Parathyroid adenoma (tissue), 2 donors: Measurements from ENCODE around the gene ZNF629.
A peak's percentile ranks its signal among the peaks of the same experiment; 100 is the strongest.

ENCODE experiments used
- H2AFZ ChIP-seq: fragments of 300-600 bp; sonication (generic); one replicate; pipeline ENCODE4 v1.7.0; 2017; ENCODE audit warnings: antibody characterized with exemption, mild to moderate bottlenecking
- H3K27ac ChIP-seq: fragments of 300-600 bp; sonication (generic); one replicate; pipeline ENCODE4 v1.7.0; 2017
- H3K27me3 ChIP-seq: fragments of 300-600 bp; sonication (generic); one replicate; pipeline ENCODE4 v1.7.0; 2017; ENCODE audit warnings: low read length; ENCODE audit not compliant: control insufficient read depth, insufficient read depth
- H3K36me3 ChIP-seq: fragments of 300-600 bp; sonication (generic); one replicate; pipeline ENCODE4 v1.7.0; 2017; ENCODE audit warnings: low read length; ENCODE audit not compliant: control insufficient read depth, insufficient read depth
- H3K4me1 ChIP-seq: fragments of 300-600 bp; sonication (generic); one replicate; pipeline ENCODE4 v1.7.0; 2017; ENCODE audit warnings: control low read depth
- H3K4me2 ChIP-seq: fragments of 300-600 bp; sonication (generic); one replicate; pipeline ENCODE4 v1.7.0; 2017; ENCODE audit warnings: low read length
- H3K4me3 ChIP-seq: fragments of 300-600 bp; sonication (generic); one replicate; pipeline ENCODE4 v1.7.0; 2017; ENCODE audit warnings: low read depth, low read length
- H3K79me2 ChIP-seq: fragments of 300-600 bp; sonication (generic); one replicate; pipeline ENCODE4 v1.7.0; 2017; ENCODE audit warnings: control low read depth
- H3K9ac ChIP-seq: fragments of 300-600 bp; sonication (generic); one replicate; pipeline ENCODE4 v1.7.0; 2017; ENCODE audit warnings: mild to moderate bottlenecking
- H3K9me3 ChIP-seq: fragments of 300-600 bp; sonication (generic); one replicate; pipeline ENCODE4 v1.7.0; 2017; ENCODE audit warnings: low read length; ENCODE audit not compliant: control insufficient read depth
- TF ChIP-seq, protein P1 (sequence below): fragments of 300-600 bp; sonication (generic); IDR thresholded peaks from one replicate; pipeline ENCODE4 v1.7.0; 2017; ENCODE audit warnings: antibody characterized with exemption, mild to moderate bottlenecking
- donor health status: primary hyperparathyroidism.

The ZNF629 gene

DNA sequence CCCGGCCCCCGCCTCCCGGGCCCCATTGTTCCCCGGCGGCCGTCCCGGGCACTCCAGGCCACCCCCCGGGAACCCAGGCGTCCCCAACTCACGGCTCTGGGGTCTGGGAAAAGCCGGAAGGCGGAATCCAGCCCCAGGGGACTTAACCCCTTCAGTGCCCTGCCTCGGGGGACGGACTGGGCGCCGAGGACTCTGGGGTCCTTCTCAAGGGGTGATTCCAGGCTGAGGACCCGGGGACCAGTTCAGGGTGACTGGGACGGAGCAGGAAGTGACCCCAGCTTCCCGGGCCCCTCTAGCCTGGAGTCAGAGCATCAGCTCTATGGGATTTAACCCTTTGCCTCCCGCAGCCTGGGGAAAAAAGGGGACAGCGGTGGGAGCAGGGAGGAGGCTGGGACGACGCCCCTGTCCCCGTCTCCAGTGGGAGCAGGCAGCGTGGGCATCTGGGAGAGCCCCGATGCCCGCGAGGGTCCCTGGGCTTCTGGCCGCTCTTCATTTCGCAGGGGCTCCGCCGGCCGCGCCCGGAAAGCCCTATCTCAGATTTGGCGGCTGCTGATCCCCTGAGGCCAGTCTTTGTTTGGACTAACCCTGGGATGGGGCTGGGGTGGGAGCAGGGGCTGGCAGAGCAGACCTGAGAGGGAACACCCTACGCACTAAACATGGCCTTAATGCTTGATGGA, at the start of gene ZNF629:
Gene ZNF629, minus strand, starts transcription at position 270 of the 677 bp plus-strand sequence. CDS start 2,723 bp downstream, outside the sequence.
- Histone ChIP-seq H3K36me3 (no peaks in the 10 kb centered on the region), H3K27me3 (no peaks in the 10 kb centered on the region), H3K9ac (peak within 1 kb of the TSS; percentile 62), H3K79me2 (peaks cover 2% of the 10 kb centered on the region), H3K27ac (peak within 1 kb of the TSS; percentile 78), H2AFZ (peak within 1 kb of the TSS; percentile 94), H3K4me2 (peak within 1 kb of the TSS; percentile 98), H3K4me1 (peaks cover 10% of the 10 kb centered on the region), H3K4me3 (peak within 1 kb of the TSS; percentile 91), H3K9me3 (no peaks in the 10 kb centered on the region)
- TF ChIP-seq, protein P1, sequence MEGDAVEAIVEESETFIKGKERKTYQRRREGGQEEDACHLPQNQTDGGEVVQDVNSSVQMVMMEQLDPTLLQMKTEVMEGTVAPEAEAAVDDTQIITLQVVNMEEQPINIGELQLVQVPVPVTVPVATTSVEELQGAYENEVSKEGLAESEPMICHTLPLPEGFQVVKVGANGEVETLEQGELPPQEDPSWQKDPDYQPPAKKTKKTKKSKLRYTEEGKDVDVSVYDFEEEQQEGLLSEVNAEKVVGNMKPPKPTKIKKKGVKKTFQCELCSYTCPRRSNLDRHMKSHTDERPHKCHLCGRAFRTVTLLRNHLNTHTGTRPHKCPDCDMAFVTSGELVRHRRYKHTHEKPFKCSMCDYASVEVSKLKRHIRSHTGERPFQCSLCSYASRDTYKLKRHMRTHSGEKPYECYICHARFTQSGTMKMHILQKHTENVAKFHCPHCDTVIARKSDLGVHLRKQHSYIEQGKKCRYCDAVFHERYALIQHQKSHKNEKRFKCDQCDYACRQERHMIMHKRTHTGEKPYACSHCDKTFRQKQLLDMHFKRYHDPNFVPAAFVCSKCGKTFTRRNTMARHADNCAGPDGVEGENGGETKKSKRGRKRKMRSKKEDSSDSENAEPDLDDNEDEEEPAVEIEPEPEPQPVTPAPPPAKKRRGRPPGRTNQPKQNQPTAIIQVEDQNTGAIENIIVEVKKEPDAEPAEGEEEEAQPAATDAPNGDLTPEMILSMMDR: no peak

DNA sequence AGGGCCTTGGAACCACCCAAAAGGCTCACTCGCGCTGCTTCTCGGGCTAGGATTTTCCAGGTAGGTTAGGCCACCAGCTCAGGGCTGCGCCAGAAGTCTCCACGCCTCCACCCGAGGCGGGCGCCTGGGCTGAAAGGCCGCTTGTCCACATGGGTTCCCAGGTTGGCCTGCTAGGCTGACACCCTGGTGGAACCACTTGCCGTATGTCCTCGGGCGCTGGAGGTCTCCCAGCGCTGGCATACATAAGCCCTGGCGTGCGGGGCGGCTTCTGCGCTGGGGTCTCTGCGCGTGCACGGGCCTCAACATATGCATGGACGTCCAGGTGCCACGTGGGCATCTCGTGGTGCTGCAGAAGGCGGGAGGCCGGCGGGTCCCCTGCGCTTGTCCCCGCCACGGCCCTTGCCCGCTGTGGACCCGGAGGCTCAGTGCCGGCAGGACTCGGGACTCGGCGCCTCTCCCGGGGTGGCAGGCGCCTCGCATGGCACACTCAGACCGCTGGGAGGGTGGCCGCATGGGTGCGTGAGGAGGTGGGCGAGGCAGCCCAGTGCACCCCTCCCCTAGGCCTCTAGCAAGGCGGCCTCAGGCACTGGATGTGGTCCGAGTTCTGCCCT, 47.2 kb upstream of the ZNF629 start:
- TF ChIP-seq, protein P1: no peak
- Histone ChIP-seq H3K36me3 (no peaks in the 10 kb centered on the region), H3K27me3 (no peaks in the 10 kb centered on the region), H3K4me2 (no peak overlapping the region), H3K9ac (no peak overlapping the region), H3K27ac (no peak overlapping the region), H3K79me2 (no peaks in the 10 kb centered on the region), H3K9me3 (no peaks in the 10 kb centered on the region), H2AFZ (no peak overlapping the region), H3K4me3 (no peak overlapping the region), H3K4me1 (peaks cover 9% of the 10 kb centered on the region)

DNA sequence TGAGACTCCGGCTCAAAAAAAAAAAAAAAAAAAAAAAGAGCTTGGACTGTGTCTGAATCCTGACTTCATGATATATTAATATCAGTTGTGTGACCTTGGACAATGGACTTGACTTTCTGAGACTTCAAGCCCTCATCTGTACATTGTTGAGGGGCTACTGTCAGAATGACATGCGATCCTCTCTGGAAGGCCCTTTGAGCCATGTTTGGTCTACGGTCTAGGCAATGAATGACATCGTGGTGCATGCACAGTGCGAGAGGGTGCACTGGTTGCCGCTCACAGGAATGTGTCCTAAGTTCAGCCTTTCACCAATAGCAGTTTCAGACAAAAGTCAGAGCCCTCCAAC, 43.0 kb upstream of the ZNF629 start:
- Histone ChIP-seq H3K9ac (no peak overlapping the region), H3K36me3 (no peaks in the 10 kb centered on the region), H2AFZ (no peak overlapping the region), H3K79me2 (no peaks in the 10 kb centered on the region), H3K4me3 (no peak overlapping the region), H3K27me3 (no peaks in the 10 kb centered on the region), H3K27ac (no peak overlapping the region), H3K9me3 (no peaks in the 10 kb centered on the region), H3K4me1 (no peaks in the 10 kb centered on the region), H3K4me2 (no peak overlapping the region)
- TF ChIP-seq, protein P1: no peak

DNA sequence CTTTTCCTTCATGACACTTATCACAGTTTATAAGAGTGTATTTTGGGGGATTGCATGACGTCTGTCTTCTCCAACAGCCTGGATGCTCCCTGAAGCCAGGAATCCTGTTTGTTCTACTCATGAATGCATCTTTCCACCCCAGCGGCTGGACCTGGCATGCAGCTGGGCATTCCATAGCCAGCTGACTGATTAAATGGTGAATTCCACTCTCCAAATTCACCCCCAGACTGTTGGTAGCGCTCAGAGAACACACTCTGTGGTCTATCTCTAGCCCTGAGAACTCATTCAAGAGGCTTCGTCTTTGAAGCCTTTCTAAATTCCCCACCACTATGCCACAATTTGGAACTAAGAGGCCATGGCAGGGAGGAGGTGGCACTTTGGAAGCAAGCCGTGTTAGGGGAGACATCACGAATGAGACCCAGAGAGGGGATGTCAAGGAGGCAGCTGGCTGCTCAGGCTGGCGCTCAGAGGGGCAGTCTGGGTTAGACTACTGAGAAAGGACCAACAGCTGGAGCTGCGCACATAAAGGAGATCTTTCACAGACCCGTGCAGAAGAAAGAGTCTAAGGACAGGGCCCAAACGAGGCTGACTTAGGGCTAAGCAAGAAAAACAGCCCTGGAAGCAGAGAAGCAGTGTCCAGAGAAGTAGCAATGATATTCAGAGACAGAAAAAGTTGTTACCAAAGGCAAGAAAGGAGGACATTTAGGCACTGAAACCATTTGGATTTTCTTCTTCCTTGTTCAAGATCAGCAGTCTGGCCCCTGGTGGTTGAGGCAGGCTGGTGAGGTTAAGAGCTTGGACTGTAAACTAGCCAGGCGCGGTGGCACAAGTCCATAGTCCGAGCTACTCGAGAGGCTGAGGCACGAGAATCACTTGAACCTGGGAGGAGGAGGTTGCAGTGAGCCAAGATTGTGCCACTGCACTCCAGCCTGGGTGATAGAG, 42.4 kb upstream of the ZNF629 start:
- H3K9ac ChIP-seq: no peak overlapping the region
- TF ChIP-seq, protein P1: no peak

More for the DNA sequence above, 42.4 kb upstream of the ZNF629 start:
- Histone ChIP-seq H3K4me1 (no peaks in the 10 kb centered on the region), H3K79me2 (no peaks in the 10 kb centered on the region), H2AFZ (no peak overlapping the region), H3K4me2 (no peak overlapping the region), H3K9me3 (no peaks in the 10 kb centered on the region), H3K27ac (no peak overlapping the region), H3K36me3 (no peaks in the 10 kb centered on the region), H3K27me3 (no peaks in the 10 kb centered on the region), H3K4me3 (no peak overlapping the region)
